ENCODE measurements around the gene KAZN.

GRCh38 chr1:15008783-15009729 lies 410.6 kb downstream of the KAZN start:
- TF ChIP-seq POLR2A (IDR thresholded peaks at IDR 0.05) (no peak), EP300 (IDR thresholded peaks at IDR 0.05) (no peak)
